GM15510 (cell line): ENCODE measurements around the gene CD164L2.

Experiments
- POLR2A ChIP-seq: IDR thresholded peaks from 3 replicates; pipeline ENCODE4 v1.6.1; 2011; ENCODE audit warnings: borderline replicate concordance; ENCODE audit not compliant: insufficient read length; ENCODE audit errors: extremely low read depth

Gene CD164L2

DNA sequence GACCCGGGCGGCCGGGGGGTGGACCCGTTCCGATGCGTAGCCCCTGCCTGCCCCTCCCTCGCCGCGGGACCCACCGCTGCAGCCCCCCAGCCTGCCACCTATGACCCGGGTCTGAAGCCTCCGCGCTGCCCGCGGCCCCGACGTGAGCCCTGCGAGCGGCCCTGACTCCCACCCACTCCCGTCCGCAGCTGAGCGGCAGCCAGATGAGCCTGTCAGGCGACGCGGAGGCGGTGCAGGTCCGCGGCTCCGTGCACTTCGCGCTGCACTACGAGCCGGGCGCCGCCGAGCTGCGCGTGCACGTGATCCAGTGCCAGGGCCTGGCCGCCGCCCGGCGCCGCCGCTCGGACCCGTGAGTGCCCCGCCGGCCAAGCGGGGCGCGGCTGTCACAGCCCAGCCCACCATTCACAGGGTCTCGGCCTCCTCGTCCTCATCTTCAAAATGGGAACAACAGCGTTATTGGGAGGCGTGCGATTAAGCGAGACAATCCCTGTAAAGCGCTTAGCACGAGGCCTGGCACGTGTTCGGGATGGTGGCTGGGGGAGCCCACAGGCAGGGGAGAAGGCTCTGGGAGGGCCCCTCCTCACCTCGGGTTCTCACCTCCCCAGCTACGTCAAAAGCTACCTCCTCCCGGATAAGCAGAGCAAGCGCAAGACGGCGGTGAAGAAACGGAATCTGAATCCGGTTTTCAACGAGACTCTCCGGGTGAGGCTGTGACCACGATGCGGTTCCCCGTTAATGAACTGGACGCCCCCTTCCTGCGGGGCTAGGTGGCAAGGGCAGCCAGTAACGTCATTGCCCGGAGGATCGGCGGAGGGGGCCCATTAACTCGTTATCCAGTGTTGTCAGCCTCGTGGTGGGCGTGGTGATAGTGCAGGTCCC, 33.1 kb downstream of the CD164L2 start:
- TF ChIP-seq POLR2A: no peak

- no peak for TF ChIP-seq POLR2A
Measured at GRCh38 chr1:27348861-27349783, 34.0 kb downstream of the CD164L2 start.

DNA sequence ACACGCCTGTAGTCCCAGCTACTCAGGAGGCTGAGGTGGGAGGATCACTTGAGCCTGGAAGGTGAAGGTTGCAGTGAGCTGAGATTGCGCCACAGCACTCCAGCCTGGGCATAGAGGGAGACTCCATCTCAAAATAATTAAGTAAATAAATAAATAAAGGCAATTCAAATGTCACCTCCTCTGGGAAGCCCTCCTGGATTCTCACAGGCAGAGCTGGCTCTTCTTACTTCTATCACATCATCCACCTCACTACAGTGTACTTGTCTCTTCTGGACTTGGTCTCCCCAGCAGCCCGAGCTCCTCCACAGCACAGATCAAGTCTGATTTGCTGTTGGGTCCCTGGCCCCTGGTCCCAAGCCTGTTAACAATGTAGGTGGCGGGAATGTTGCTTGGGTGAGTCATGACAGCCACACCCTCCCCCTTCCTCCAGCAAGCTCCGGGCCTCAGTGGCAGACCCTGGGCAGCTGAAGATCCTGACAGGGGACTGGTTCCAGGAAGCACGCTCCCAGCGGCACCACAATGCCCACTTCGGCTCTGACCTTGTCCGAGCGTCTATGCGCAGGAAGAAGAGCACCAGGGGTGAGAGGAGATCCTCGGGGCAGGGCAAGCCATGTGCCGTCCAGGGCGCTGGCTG, 36.0 kb downstream of the CD164L2 start:
- TF ChIP-seq POLR2A: no peak

DNA sequence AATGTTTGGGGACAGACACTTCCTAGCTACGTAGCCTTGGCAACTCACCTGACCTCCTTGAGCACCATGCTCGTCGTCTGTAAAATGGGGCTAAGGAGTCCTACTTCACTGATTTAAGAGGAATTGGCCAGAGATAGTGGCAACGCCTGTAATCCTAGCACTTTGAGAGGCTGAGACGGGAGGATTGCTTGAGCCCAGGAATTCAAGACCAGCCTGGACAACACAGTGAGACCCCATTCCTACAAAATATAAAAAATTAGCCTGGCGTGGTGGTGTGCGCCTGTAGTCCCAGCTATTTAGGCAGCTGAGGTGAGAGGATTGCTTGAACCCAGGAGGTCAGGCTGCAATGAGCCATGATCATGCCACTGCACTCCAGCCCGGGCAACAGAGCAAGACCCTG, 36.8 kb downstream of the CD164L2 start:
- no peak for TF ChIP-seq POLR2A

GRCh38 chr1:27345272-27345671, 37.9 kb downstream of the CD164L2 start:
- no peak for TF ChIP-seq POLR2A

- TF ChIP-seq POLR2A: no peak
Measured at GRCh38 chr1:27343639-27344025, 39.5 kb downstream of the CD164L2 start.

DNA sequence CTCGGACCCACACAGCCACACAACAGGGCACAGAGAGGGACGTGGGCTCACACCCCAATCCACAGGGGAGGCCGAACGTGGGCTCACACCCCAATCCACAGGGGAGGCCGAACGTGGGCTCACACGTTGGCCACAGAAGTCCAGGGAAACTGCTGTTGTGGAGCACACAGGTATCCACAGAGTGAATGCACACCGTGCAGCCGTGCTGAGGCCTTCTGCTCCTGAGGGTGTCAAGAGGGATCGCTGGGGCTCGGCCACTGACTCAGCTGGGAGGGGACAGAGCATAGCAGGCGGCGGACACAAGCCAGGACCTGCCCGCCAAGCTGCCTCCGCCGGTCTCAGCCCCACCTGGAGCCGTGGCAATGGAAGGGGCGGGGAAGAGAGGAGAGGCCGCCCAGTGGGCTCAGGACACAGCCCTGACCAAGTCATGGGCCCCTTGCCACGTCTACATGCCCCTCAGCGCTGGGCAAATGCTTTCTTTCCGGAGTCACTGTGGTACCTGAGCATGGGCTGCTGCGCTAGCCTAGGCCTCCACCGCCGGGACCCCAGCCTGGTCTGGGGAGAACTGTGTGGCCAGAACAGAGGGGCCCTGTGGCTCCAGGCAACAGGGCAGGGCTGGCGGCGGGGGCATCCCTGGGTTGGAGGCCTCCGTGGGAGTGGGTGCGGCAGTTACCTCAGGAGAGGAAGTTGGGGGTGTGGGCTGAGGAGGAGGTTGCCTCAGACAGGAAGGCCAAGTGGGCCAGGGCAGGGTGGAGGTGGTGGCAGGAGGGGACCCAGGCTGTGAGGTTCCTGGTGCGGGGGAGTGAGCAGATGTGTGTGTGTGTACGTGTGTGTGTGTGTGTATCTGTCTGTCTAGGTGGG, 40.1 kb downstream of the CD164L2 start:
- peak; percentile 34 for TF ChIP-seq POLR2A

GRCh38 chr1:27342391-27342777, 40.7 kb downstream of the CD164L2 start:
- no peak for TF ChIP-seq POLR2A

DNA sequence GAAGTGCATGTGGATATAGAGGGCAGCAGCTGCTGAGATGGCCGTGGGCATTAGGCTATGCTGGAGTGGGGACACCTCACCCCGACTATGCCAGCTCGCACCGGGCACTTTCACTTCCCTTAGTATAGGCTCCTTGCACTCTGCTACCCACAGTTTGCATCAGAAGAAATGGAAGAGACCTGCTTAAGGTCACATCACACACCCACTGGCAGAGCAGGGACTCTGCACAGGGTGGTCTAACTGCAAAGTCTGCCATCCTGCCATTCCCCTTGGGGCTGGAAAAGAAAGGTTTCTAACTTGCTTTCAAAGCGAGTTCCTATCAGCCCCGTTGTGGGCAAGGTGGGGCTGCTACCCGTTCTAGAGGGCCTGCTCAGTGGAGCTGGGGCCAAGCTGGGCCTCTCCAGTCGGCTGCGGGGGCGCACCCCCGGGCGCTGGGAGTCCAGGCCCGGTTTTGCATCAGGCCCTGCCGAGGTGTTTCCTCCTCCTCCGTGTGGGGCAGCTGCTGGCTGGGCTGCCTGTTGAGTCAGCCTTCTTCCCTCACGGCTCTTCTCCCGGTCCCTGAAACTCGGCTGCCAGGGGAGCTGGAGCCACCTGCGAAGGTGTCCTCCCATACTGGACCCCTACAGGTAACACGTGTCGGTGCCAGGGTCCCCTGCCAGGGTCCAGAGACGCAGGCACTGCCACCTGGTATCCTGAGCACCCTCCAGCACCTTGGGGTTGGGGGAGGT, 41.4 kb downstream of the CD164L2 start, which contains the start of gene SYTL1:
TSS of gene SYTL1 (plus strand) at position 498 of the 728 bp plus-strand sequence. CDS start 3,313 bp downstream, outside the sequence.
- TF ChIP-seq POLR2A: peak; percentile 58

DNA sequence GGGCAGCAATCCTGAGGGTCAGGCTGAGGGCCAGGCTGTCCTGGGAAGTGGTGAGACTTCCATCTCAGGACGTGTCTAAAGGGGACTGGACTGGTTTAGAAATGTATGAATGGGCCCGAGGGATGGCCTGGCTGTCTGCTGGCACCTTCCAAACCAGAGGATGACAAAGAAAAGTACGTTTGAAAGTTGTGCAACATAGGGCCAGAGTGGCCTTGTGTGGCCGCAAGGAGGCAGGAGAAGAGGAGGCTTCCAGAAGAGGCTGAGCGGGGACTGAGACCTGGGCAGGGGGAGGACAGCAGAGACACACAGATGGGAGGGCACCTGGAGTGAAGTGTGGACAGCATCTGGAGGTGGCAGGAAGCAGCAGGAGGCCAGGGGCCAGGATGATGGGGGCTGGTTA, 43.9 kb downstream of the CD164L2 start:
- TF ChIP-seq POLR2A: no peak

DNA sequence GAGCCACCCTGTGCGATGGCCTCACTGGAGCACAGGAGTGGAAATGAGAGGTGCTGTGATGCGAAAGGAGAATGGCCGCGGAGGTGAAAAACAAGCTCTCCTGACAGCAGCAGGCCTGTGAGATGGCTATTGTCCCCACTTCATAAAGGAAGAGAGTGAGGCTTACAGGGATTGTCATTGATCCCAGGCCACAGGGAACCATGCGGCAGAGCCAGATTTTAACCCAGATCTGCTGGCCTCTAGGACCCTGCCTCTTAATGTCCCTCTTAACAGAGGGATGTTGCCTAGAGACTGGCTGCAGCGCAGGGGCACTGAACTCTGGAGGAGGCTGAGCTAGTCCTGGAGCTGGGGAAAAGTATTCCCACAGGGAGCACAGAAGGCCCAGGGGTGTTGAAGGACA, 44.4 kb downstream of the CD164L2 start:
- no peak for TF ChIP-seq POLR2A

- TF ChIP-seq POLR2A: no peak
Measured at GRCh38 chr1:27336756-27337155, 46.4 kb downstream of the CD164L2 start.
